Endothelial cell of umbilical vein (primary cell): ENCODE data around the gene ST8SIA6.

Experiments used
- CTCF ChIP-seq, 2 donors: IDR thresholded peaks; 1 replicate in 1 of 2; 2 replicates in 1 of 2; pipeline ENCODE4 v1.5.1; 2011; ENCODE audit warnings: low read length in 2 of 2, mild to moderate bottlenecking in 2 of 2, moderate library complexity in 2 of 2, control low read depth in 1 of 2, inconsistent platforms in 1 of 2, low read depth in 1 of 2; ENCODE audit not compliant: insufficient read depth in 1 of 2; ENCODE audit errors: extremely low read depth in 1 of 2
- POLR2A ChIP-seq: IDR thresholded peaks from 2 replicates; pipeline ENCODE4 v1.6.1; 2012; ENCODE audit warnings: low read depth, mild to moderate bottlenecking, control low read depth, low read length
- POLR2AphosphoS5 ChIP-seq: IDR thresholded peaks from 2 replicates; pipeline ENCODE4 v1.6.1; 2012; ENCODE audit warnings: low read depth, mild to moderate bottlenecking, control low read depth, low read length, moderate library complexity; ENCODE audit not compliant: insufficient read depth

GRCh38 chr10:17381502-17382142 is 72.8 kb downstream of the ST8SIA6 start:
- TF ChIP-seq POLR2AphosphoS5 (no peak), POLR2A (no peak), CTCF (IDR thresholded peaks at IDR 0.05; ENCODE audit: extremely low read depth in 1 of 2, insufficient read depth in 1 of 2, low read depth in 1 of 2, low read length in 2 of 2) (no peak)
